Suprapubic skin (tissue), 4 donors: Measurements from ENCODE around the gene MINPP1. TPM values are rescaled to one million over a fixed set of nuclear protein-coding genes. Genes with fewer than 3 reads are reported as not detected.

Experiments
- DNase-seq, 2 donors: peaks; one replicate each; pipeline ENCODE4 v3.0.0-alpha.2; 2019; ENCODE audit warnings: low spot score in 2 of 2
- H3K27ac ChIP-seq: fragments of 200-600 bp; sonication (generic); one replicate; pipeline ENCODE4 v1.5.1; 2019
- H3K27me3 ChIP-seq: fragments of 200-600 bp; sonication (generic); one replicate; pipeline ENCODE4 v1.5.1; 2019
- H3K36me3 ChIP-seq: fragments of 200-600 bp; sonication (generic); one replicate; pipeline ENCODE4 v1.5.1; 2019
- H3K4me1 ChIP-seq: fragments of 200-600 bp; sonication (generic); one replicate; pipeline ENCODE4 v1.5.1; 2019
- H3K4me3 ChIP-seq: fragments of 200-600 bp; sonication (generic); one replicate; pipeline ENCODE4 v1.5.1; 2019; ENCODE audit warnings: mild to moderate bottlenecking
- H3K9me3 ChIP-seq: fragments of 200-600 bp; sonication (generic); one replicate; pipeline ENCODE4 v1.5.1; 2019
- CTCF ChIP-seq, 2 donors: fragments of 200-600 bp in 1 of 2; fragments of 450-650 bp in 1 of 2; sonication (generic) in 1 of 2; IDR thresholded peaks; one replicate each; pipeline ENCODE4 v1.5.1; 2016 to 2019; ENCODE audit warnings: antibody characterized with exemption in 2 of 2, mild to moderate bottlenecking in 1 of 2, moderate library complexity in 1 of 2
- EP300 ChIP-seq: sonication (generic); formaldehyde crosslinking; IDR thresholded peaks from one replicate; pipeline ENCODE4 v1.6.1; 2017; ENCODE audit warnings: antibody characterized with exemption
- POLR2A ChIP-seq, 2 donors: fragments of 450-650 bp; IDR thresholded peaks; one replicate each; pipeline ENCODE4 v1.6.1; 2017; ENCODE audit warnings: antibody characterized with exemption in 2 of 2, mild to moderate bottlenecking in 2 of 2, moderate library complexity in 2 of 2
- POLR2AphosphoS5 ChIP-seq, 3 donors: sonication (generic); formaldehyde crosslinking; IDR thresholded peaks; one replicate each; pipeline ENCODE4 v1.6.1; 2017; ENCODE audit warnings: antibody characterized with exemption in 3 of 3
- WGBS: methylation state at CpG from one replicate; pipeline ENCODE4 v1.1.5; 2018; 5-methylcytosine and 5-hydroxymethylcytosine counted together
- total RNA-seq, 4 donors: library from RNA; depleted of rRNA; stranded (reverse); fragments of >200 nt; gene quantifications; one replicate each; pipeline ENCODE4 v1.1.0, GENCODE V29; 2016

MINPP1 gene
- total RNA-seq, 4 donors from 2014 or later: 7.7 to 19.3 (median 15.2) TPM

- no peaks in the 10 kb centered on the region for H3K36me3 ChIP-seq
- WGBS: 49% methylated on average over 3 of the region's 3 CpGs
- H3K4me3 ChIP-seq: no peak overlapping the region
- TF ChIP-seq EP300: no peak
- TF ChIP-seq POLR2A (IDR thresholded peaks at IDR 0.05): no peak
- no peak for TF ChIP-seq POLR2AphosphoS5 (IDR thresholded peaks at IDR 0.05)
- no peak for TF ChIP-seq CTCF (IDR thresholded peaks at IDR 0.05)
- no peaks in the 10 kb centered on the region for H3K4me1 ChIP-seq
- no peaks in the 10 kb centered on the region for H3K27me3 ChIP-seq
- DNase-seq: no peak
- no peak overlapping the region for H3K27ac ChIP-seq
- no peaks in the 10 kb centered on the region for H3K9me3 ChIP-seq
Measured at GRCh38 chr10:87500646-87501048, 4.0 kb upstream of the MINPP1 start.

- Histone ChIP-seq H3K9me3 (no peaks in the 10 kb centered on the region), H3K27ac (no peak overlapping the region), H3K4me1 (peaks cover 11% of the 10 kb centered on the region), H3K36me3 (no peaks in the 10 kb centered on the region), H3K4me3 (no peak overlapping the region), H3K27me3 (no peaks in the 10 kb centered on the region)
- TF ChIP-seq EP300 (no peak), POLR2AphosphoS5 (IDR thresholded peaks at IDR 0.05) (no peak), POLR2A (IDR thresholded peaks at IDR 0.05) (no peak), CTCF (IDR thresholded peaks at IDR 0.05) (no peak)
- no peak for DNase-seq
- WGBS: 90% methylated on average over 8 of the region's 8 CpGs
Measured at GRCh38 chr10:87503401-87503800, 1.3 kb upstream of the MINPP1 start.

- TF ChIP-seq POLR2AphosphoS5 (IDR thresholded peaks at IDR 0.05) (no peak), CTCF (IDR thresholded peaks at IDR 0.05) (no peak), EP300 (no peak), POLR2A (IDR thresholded peaks at IDR 0.05) (no peak)
- no peak for DNase-seq
- H3K36me3 ChIP-seq: no peaks in the 10 kb centered on the region
- no peaks in the 10 kb centered on the region for H3K9me3 ChIP-seq
- H3K4me3 ChIP-seq: peak overlapping the region; percentile 67
- no peaks in the 10 kb centered on the region for H3K27me3 ChIP-seq
- WGBS: 75% methylated on average over 6 of the region's 6 CpGs
- peaks cover 11% of the 10 kb centered on the region for H3K4me1 ChIP-seq
- H3K27ac ChIP-seq: peak overlapping the region; percentile 77
Measured at GRCh38 chr10:87503886-87504285, 807 bp upstream of the MINPP1 start.

- TF ChIP-seq POLR2AphosphoS5 (IDR thresholded peaks at IDR 0.05): no peak
- no peak for TF ChIP-seq POLR2A (IDR thresholded peaks at IDR 0.05)
- TF ChIP-seq CTCF (IDR thresholded peaks at IDR 0.05): no peak
- no peak for TF ChIP-seq EP300
- Histone ChIP-seq H3K27ac (peak overlapping the region; percentile 77), H3K4me1 (peaks cover 11% of the 10 kb centered on the region), H3K36me3 (no peaks in the 10 kb centered on the region), H3K27me3 (no peaks in the 10 kb centered on the region), H3K4me3 (peak overlapping the region; percentile 67), H3K9me3 (no peaks in the 10 kb centered on the region)
- no peak for DNase-seq
- WGBS: 14% methylated on average over 10 of the region's 10 CpGs
Measured at GRCh38 chr10:87504307-87504639, 420 bp upstream of the MINPP1 start.

- Histone ChIP-seq H3K4me3 (peak overlapping the region; percentile 67), H3K27ac (peak overlapping the region; percentile 77), H3K9me3 (no peaks in the 10 kb centered on the region), H3K4me1 (peaks cover 11% of the 10 kb centered on the region), H3K36me3 (peaks cover 10% of the 10 kb centered on the region), H3K27me3 (no peaks in the 10 kb centered on the region)
- TF ChIP-seq EP300: no peak
- no peak for TF ChIP-seq POLR2AphosphoS5 (IDR thresholded peaks at IDR 0.05)
- TF ChIP-seq CTCF (IDR thresholded peaks at IDR 0.05): peak in 1 of 2 donors; percentile 40
- peak in 1 of 2 donors; percentile 62 for DNase-seq
- WGBS: 2% methylated on average over 41 of the region's 41 CpGs
Measured at GRCh38 chr10:87505366-87506111, 846 bp downstream of the MINPP1 start.
